Stimulated activated naive CD8-positive, alpha-beta T cell treated with anti-CD3 and anti-CD28 coated beads, Interleukin-15, Interleukin-2, amounts not matched to agents 100 ng/mL and 50 ng/mL, for 24 hours (primary cell): ENCODE results near the gene CRTC1.

Experiments
- H3K27ac Mint-ChIP-seq: one replicate; pipeline ENCODE4 v1.8.0; 2021; ENCODE audit warnings: mild to moderate bottlenecking, mixed read lengths
- H3K27me3 Mint-ChIP-seq: one replicate; pipeline ENCODE4 v1.8.0; 2021; ENCODE audit warnings: mixed read lengths
- H3K36me3 Mint-ChIP-seq: one replicate; pipeline ENCODE4 v1.8.0; 2021; ENCODE audit warnings: low read depth, mixed read lengths
- H3K4me1 Mint-ChIP-seq: one replicate; pipeline ENCODE4 v1.8.0; 2021; ENCODE audit warnings: low read depth, mixed read lengths
- H3K4me3 Mint-ChIP-seq: one replicate; pipeline ENCODE4 v1.8.0; 2021; ENCODE audit warnings: mild to moderate bottlenecking, mixed read lengths
- H3K9me3 Mint-ChIP-seq: one replicate; pipeline ENCODE4 v1.8.0; 2021; ENCODE audit warnings: mixed read lengths

CRTC1 gene

DNA sequence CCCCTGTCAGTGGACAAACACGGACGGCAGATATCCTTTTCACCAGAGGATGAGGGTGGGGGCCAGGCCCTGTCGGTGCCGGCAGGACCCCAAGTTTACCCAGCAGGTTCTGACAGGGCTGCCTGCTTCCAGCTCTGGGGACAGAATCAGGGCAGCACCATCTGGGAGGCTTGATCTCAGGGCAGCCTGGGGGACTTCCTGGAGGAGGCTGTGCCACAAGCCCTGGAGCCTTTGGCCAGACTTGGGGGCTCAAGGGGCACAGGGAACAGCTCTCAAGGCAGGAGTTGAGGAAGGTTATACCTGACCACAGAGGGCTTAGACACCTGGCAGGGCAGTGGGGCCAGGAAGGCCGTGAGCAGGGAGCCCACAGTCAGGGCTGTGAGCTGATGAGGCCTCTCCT, 62.5 kb downstream of the CRTC1 start:
- H3K27me3 Mint-ChIP-seq = no peaks in the 10 kb centered on the region
- H3K27ac Mint-ChIP-seq = no peak overlapping the region
- H3K36me3 Mint-ChIP-seq = no peaks in the 10 kb centered on the region
- no peaks in the 10 kb centered on the region for H3K9me3 Mint-ChIP-seq
- H3K4me1 Mint-ChIP-seq = no peaks in the 10 kb centered on the region
- H3K4me3 Mint-ChIP-seq = no peak overlapping the region

DNA sequence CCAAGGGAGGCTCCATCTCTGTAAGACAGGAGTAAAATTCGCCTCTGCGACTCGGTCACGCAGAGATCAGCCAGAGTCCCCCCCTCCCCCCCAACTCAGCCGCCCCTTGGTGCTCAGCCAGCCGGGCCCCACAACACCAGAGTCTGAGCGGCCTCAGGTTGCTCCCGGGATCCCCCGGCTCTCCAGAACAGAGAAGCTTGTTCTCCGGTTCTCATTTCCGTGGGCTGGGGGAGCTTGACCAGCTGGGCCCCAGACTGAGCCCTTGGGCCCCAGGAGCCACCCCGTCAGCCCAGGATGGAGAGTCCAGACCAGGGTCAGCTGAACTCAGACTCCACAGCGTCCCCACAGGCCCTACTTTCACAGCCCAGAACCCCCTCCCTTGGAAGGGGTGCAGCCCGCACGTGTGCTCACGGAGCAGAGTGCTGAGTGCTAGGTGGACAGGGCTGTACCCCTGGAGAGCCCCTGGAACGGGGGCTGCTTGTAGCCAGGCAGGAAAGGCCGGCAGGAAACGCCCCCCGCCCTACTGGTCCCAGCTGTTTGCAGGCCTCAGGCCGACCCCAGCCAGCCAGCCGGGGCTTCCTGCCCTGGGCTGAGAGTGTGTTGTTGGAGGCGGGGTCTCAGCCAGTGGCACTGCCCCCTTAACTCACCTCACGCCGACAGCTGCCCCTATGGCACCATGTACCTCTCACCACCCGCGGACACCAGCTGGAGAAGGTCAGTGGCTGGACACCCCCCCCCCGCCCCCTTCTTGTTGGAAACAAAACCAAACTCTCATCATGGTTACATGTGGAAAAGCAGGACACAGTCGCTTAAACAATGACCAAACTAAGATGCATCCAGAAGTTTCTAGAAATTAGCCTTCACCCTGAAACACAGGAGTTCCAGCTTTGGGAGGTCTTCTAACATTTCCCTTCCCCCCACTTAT, 63.2 kb downstream of the CRTC1 start:
- Mint-ChIP-seq H3K4me3 (no peak overlapping the region), H3K27me3 (no peaks in the 10 kb centered on the region), H3K27ac (no peak overlapping the region), H3K9me3 (no peaks in the 10 kb centered on the region), H3K4me1 (no peaks in the 10 kb centered on the region), H3K36me3 (no peaks in the 10 kb centered on the region)

DNA sequence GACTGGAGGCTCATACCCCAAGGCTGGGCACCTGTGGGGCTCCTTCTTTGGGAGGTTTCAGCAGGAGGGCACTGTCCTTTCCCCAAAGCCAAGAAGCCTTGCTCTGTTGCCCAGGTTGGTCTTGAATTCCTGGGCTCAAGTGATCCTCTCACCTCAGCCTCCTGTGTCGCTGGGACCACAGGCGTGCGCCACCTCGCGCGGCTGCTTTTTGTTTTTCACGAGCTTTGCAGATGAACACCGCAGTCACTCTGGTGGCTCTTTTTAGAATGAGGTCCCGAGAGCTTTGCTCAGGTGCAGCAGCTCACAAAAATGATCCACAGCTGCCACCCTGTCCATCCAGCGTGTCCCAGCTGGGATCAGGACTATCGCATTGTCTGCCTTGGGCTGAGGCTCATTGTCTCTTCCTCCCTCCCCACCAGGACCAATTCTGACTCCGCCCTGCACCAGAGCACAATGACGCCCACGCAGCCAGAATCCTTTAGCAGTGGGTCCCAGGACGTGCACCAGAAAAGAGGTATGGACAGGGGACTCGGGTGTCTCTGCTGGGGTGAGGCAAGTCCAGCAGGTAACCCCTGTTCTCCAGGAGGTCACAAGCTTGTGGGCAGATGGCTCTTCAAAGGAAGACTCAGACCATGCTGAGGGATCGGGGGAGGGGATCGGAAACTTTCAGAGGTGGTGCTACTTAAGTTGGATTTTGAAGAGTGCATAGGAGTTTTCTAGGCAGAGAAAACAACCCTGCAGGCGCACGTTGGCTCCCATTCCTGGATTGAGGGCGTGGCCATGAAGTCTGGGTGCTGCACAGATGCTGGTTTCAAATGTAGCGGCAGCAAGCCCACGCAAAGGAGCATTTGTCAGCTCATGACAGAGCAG, 66.1 kb downstream of the CRTC1 start:
- no peak overlapping the region for H3K27ac Mint-ChIP-seq
- H3K4me3 Mint-ChIP-seq = no peak overlapping the region
- no peaks in the 10 kb centered on the region for H3K27me3 Mint-ChIP-seq
- H3K9me3 Mint-ChIP-seq = no peaks in the 10 kb centered on the region
- H3K36me3 Mint-ChIP-seq = peaks cover 6% of the 10 kb centered on the region
- H3K4me1 Mint-ChIP-seq = no peaks in the 10 kb centered on the region

DNA sequence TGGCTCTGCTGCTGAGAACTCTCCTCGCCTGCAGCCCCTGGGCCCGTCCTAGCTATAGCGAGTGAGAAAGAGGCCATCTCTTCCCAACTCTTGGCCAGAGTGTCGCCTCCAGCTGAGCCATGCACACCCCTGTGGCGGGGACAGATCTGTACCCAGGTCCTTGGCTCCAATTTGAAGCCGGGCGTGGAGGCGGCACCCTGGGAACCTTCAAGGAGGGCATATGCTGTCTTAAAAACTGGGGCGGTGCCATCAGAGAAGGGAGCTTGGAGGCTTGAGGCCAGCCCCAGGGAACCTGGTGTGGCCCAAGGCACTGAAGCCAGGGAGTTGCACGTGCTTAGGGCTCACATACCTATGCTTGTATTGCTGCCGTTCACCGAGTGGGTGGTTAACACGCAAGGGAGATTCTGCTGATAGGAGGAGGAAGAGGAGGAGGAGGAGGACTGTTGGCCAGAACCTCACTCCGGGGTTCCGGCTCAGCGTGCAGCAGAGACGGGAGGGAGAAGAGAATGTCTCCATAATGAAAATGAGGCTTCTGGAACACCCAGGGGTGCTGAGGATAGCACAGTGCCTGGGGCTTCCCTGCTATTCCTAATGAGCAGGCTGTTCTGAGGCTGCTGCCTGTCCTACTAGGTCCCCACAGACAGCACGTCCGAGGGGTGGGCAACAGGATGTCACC, 67.0 kb downstream of the CRTC1 start:
- Mint-ChIP-seq H3K27ac (no peak overlapping the region), H3K27me3 (no peaks in the 10 kb centered on the region), H3K4me1 (no peaks in the 10 kb centered on the region), H3K4me3 (no peak overlapping the region), H3K36me3 (peaks cover 6% of the 10 kb centered on the region), H3K9me3 (no peaks in the 10 kb centered on the region)

DNA sequence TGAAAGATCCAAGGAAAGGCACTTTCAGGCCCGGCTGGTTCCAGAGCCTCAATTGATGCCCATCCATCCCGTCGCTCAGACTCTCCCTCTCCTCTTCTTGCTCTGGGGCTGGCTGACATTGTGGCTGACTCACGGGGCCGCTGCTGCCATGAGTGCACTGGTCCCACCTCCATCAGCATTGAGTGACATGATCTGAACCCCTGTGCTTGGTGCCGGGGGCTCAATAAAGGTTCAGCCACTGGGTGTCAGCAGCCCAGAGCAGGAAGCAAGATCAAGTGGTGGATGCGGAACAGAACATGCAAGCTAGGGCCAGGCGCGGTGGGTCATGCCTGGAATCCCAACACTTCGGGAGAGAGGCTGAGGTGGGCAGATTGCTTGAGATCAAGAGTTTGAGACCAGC, 68.1 kb downstream of the CRTC1 start:
- H3K4me1 Mint-ChIP-seq = no peaks in the 10 kb centered on the region
- peaks cover 6% of the 10 kb centered on the region for H3K36me3 Mint-ChIP-seq
- H3K27me3 Mint-ChIP-seq = no peaks in the 10 kb centered on the region
- no peaks in the 10 kb centered on the region for H3K9me3 Mint-ChIP-seq
- no peak overlapping the region for H3K4me3 Mint-ChIP-seq
- no peak overlapping the region for H3K27ac Mint-ChIP-seq

DNA sequence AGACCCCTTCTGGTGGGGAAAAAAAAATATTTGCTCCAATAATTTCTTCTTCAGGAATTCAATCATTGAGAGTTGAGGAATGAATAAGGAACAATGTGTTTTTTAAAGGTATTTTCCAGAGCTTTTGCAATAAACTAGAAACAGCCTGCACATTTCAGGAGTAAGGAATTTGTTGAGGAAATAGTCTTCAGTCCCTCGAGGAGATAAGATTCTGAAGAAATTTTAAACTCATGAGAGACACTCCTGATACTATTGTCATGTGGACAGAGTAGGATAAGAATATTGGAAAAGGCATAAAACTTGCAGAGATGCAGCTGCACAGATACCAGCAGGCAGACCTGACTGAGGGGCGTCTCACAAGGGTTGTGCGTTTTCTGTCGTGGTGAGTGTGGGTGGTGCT, 71.0 kb downstream of the CRTC1 start:
- Mint-ChIP-seq H3K9me3 (no peaks in the 10 kb centered on the region), H3K27ac (no peak overlapping the region), H3K36me3 (peaks cover 6% of the 10 kb centered on the region), H3K27me3 (no peaks in the 10 kb centered on the region), H3K4me1 (no peaks in the 10 kb centered on the region), H3K4me3 (no peak overlapping the region)

DNA sequence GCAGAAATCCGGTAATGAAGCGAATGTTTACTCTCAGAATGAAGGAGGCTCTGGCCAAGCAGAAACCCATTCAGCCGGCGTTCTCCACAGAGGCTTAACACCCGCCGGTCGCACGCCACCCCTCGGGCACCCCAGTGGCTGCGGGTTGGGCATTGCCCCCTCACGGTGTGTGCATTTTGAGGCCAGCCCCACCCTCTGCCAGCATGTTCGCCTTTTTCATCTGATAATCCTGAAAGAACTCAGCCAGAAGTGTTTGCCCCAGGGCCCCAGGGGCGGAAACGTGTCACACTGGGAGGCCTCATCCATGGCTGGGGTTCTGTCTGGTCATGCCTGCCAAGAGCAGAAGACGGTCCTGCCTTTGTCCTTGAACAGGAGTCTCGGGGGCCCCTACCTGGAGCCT, 73.4 kb downstream of the CRTC1 start:
- Mint-ChIP-seq H3K36me3 (peaks cover 6% of the 10 kb centered on the region), H3K9me3 (no peaks in the 10 kb centered on the region), H3K4me3 (no peak overlapping the region), H3K27me3 (no peaks in the 10 kb centered on the region), H3K4me1 (no peaks in the 10 kb centered on the region), H3K27ac (no peak overlapping the region)

DNA sequence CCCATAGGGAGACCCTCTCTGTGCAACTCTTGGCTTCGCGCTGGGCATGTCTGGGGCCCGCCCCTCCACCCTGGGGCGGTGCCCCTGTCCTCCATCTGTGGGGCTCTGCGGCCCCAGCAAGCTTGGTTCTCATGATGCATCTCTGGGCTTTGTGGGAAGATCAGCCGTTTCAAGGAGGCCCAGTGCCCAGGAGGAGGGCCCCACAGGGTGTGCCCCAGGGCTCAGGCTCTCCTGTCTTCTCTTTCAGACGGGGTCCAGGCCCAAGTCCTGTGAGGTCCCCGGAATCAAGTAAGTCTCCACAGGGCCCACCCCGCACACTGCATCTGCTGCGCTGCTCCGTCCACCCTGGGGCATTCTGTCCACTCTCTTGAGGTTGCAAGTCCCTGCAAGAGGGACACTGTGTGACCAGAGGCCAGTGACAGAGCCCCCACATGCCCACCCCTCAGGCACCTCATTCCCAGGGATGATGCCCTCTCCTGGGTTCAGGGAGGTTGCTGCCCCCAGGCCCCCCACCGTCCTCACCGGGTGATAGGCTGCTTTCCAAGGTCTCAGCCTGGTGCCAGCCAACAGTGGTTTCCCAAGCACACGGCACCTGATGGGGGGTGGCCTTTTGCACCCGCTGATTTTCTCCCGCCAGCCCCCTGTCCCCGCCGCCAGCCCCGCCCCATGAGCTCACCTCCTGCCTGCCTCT, 76.0 kb downstream of the CRTC1 start:
- Mint-ChIP-seq H3K27me3 (no peaks in the 10 kb centered on the region), H3K4me3 (no peak overlapping the region), H3K36me3 (no peaks in the 10 kb centered on the region), H3K9me3 (no peaks in the 10 kb centered on the region), H3K4me1 (no peaks in the 10 kb centered on the region), H3K27ac (no peak overlapping the region)

DNA sequence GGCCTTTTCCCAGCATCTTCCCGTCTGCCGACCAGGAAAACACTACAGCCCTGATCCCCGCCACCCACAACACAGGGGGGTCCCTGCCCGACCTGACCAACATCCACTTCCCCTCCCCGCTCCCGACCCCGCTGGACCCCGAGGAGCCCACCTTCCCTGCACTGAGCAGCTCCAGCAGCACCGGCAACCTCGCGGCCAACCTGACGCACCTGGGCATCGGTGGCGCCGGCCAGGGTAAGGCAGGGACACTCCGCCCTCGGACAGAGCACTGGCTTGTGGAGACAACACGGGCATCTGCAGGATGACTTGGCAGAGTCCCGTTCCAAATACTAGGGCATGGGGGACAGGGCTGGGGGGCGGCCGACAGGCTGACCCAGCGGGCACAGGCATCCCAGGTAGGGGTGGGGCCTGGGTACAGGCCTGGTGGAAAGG, 76.5 kb downstream of the CRTC1 start:
- H3K27ac Mint-ChIP-seq = no peak overlapping the region
- H3K27me3 Mint-ChIP-seq = no peaks in the 10 kb centered on the region
- no peaks in the 10 kb centered on the region for H3K36me3 Mint-ChIP-seq
- no peak overlapping the region for H3K4me3 Mint-ChIP-seq
- no peaks in the 10 kb centered on the region for H3K9me3 Mint-ChIP-seq
- H3K4me1 Mint-ChIP-seq = no peaks in the 10 kb centered on the region

DNA sequence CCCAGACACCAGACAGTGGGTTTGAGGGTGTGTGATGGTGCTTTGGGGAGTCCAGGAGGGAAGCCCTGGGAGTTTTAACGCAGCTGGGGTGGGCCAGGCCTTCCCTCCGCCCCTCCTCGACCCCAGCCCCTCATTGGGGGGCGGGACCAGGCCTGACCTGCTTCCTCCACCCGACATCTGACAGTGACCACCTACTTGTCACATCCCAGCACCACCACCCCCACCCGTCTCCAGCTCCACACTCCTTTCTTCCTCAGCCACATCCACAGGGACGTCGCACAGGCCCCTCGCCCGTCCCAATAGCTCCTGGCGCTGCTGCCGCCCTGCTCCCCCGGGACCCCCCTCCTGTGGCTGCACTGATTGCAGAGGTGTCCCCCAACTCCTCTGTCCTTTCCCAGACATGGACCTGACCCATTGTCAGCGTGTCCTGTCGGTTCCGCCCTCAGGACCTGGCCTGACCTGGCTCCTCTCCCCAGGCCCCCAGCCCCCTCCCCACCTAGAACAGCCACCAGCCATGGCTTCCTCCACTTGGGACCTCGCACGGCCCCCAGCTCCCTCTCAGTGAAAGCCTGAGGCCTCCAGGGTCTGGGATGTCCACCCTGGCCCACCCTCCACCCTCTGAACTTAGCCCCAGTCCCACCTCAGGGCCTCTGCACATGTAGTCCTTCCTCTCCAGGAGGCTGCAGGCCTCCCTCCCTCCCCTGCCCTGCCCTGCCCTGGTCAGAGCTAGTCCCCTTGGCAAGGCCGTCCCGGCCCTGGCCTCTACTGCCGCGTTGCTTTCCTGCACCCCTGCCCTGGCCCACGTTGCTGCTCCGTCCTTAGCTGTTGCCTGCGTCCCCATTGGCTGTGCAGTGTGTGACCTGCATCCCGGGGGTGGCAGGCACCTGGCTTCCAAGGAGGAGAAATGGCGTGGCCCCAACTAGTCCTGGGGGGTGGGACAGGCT, 77.2 kb downstream of the CRTC1 start:
- no peaks in the 10 kb centered on the region for H3K4me1 Mint-ChIP-seq
- H3K36me3 Mint-ChIP-seq = no peaks in the 10 kb centered on the region
- H3K27ac Mint-ChIP-seq = no peak overlapping the region
- no peak overlapping the region for H3K4me3 Mint-ChIP-seq
- no peaks in the 10 kb centered on the region for H3K27me3 Mint-ChIP-seq
- H3K9me3 Mint-ChIP-seq = no peaks in the 10 kb centered on the region

DNA sequence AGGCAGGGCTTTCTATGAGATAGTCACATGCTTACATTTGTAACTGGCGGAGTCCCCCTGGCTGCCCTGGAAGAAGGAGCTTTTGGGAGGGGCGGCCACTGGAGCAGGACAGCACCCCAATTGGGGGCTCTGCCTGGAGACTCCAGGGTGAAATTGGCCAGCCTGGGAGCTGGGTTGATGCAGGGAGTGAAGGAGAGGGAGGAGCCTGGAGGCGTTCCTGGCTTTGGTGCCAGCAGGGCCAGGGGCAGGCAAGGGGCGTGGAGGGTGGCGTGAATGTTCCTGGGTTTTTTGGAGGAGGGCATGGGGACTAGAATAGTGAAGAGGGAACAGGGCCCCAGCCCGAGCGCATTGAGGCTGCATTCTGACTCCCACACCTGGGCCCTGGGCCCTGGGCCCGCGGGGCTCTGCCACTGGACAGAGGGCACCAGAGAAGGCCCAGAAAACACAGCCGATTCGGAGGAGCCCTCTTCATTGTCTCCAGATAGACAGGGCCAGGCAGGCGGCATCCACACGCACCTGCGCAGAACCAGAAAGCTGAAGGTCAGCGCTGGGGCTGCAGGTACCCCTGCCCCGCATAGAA, 78.1 kb downstream of the CRTC1 start:
- H3K4me1 Mint-ChIP-seq = no peaks in the 10 kb centered on the region
- H3K4me3 Mint-ChIP-seq = no peak overlapping the region
- H3K9me3 Mint-ChIP-seq = no peaks in the 10 kb centered on the region
- no peak overlapping the region for H3K27ac Mint-ChIP-seq
- H3K36me3 Mint-ChIP-seq = no peaks in the 10 kb centered on the region
- H3K27me3 Mint-ChIP-seq = no peaks in the 10 kb centered on the region

DNA sequence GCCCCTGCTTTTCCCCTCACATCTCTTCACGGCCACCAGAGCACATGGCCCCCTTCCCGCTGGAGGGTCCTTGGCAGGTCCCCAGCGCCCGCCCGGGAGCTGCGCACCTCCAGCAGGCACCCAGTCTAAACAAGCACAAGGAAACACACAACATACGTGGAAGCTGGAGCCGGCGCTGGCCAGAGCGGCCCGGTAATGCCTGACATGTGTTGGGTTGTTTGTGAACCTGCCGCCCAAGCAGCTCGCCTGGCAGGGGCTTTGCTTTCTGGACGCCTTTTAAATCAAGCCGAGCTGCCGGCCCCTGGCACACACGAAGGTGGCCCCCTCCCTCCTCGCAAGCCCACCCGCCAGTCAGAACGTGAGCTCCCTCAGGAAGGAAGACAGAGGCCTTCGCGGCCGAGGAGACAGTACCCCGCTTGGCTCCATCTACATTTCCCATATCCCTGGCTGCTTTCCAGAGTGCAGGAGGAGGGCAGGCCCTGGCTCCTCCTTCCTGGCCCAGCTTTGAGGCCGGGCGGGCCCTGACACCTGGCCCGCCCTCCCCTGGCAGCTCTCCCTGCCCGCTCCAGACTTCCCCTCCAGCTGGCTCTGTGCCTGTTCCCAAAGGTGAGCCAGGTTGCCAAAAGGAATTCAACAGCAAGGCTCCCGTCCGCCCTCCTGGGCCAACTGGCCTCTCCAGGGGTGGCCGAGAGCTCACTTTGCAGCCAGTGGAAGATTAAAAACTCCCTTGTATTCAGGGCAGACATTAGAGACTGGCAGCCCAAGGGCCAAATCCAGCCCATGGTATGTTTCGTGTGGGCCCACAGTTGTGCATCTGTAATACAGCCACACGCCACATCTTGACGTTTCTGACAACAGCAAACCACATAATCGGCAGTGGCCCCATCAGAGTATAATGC, 78.9 kb downstream of the CRTC1 start:
- Mint-ChIP-seq H3K27me3 (no peaks in the 10 kb centered on the region), H3K27ac (no peak overlapping the region), H3K4me3 (no peak overlapping the region), H3K4me1 (no peaks in the 10 kb centered on the region), H3K9me3 (no peaks in the 10 kb centered on the region), H3K36me3 (no peaks in the 10 kb centered on the region)
